ENCODE measurements around the gene CYP2S1.

CYP2S1 gene

GRCh38 chr19:41186971-41187883 lies 5.8 kb upstream of the CYP2S1 start:
- no peak overlapping the region for H3K4me3 ChIP-seq (ENCODE audit: low read depth, low read length)

GRCh38 chr19:41187884-41188279 lies 5.1 kb upstream of the CYP2S1 start:
- no peak overlapping the region for H3K4me3 ChIP-seq (ENCODE audit: low read depth, low read length)
- no peak for DNase-seq (ENCODE audit: low read depth)
- TF ChIP-seq CTCF (IDR thresholded peaks at IDR 0.05; ENCODE audit: control insufficient read depth, extremely low read depth, insufficient read depth): no peak

More at GRCh38 chr19:41186971-41187883, 5.8 kb upstream of the CYP2S1 start:
- no peak for TF ChIP-seq CTCF (IDR thresholded peaks at IDR 0.05; ENCODE audit: control insufficient read depth, extremely low read depth, insufficient read depth)
- no peak for DNase-seq (ENCODE audit: low read depth)

- DNase-seq (ENCODE audit: low read depth): no peak
- no peak overlapping the region for H3K4me3 ChIP-seq (ENCODE audit: low read depth, low read length)
- no peak for TF ChIP-seq CTCF (IDR thresholded peaks at IDR 0.05; ENCODE audit: control insufficient read depth, extremely low read depth, insufficient read depth)
Measured at GRCh38 chr19:41189425-41190065, 3.5 kb upstream of the CYP2S1 start.

- DNase-seq (ENCODE audit: low read depth): no peak
- no peak overlapping the region for H3K4me3 ChIP-seq (ENCODE audit: low read depth, low read length)
- no peak for TF ChIP-seq CTCF (IDR thresholded peaks at IDR 0.05; ENCODE audit: control insufficient read depth, extremely low read depth, insufficient read depth)
Measured at GRCh38 chr19:41193430-41194156, 574 bp downstream of the CYP2S1 start.

GRCh38 chr19:41194157-41194552 lies 1.1 kb downstream of the CYP2S1 start:
- TF ChIP-seq CTCF (IDR thresholded peaks at IDR 0.05; ENCODE audit: control insufficient read depth, extremely low read depth, insufficient read depth): no peak
- no peak for DNase-seq (ENCODE audit: low read depth)
- H3K4me3 ChIP-seq (ENCODE audit: low read depth, low read length): no peak overlapping the region

- TF ChIP-seq CTCF (IDR thresholded peaks at IDR 0.05; ENCODE audit: control insufficient read depth, extremely low read depth, insufficient read depth): no peak
- no peak for DNase-seq (ENCODE audit: low read depth)
- no peak overlapping the region for H3K4me3 ChIP-seq (ENCODE audit: low read depth, low read length)
Measured at GRCh38 chr19:41195675-41196497, 2.9 kb downstream of the CYP2S1 start.
